Esophagus squamous epithelium (tissue), 5 donors: ENCODE measurements around the gene CNTNAP2. TPM values are rescaled to one million over a fixed set of nuclear protein-coding genes. Genes with fewer than 3 reads are reported as not detected.

Source experiments
- DNase-seq: peaks from one replicate; lab custom pipeline; 2025; lab: John Stamatoyannopoulos, UW
- H3K27ac ChIP-seq, 4 donors: fragments of 200-600 bp; sonication (generic); one replicate each; pipeline ENCODE4 v1.5.1; 2016 to 2019; ENCODE audit warnings: mild to moderate bottlenecking in 1 of 4
- H3K27me3 ChIP-seq, 4 donors: fragments of 200-600 bp; sonication (generic); 1 replicate in 3 of 4; 2 replicates in 1 of 4; pipeline versions ENCODE4 v1.5.1 to v1.6.0; 2017 to 2021; ENCODE audit warnings: antibody characterized with exemption in 1 of 4
- H3K36me3 ChIP-seq, 3 donors: fragments of 200-600 bp; sonication (generic); one replicate each; pipeline ENCODE4 v1.5.1; 2016 to 2019
- H3K4me1 ChIP-seq, 3 donors: fragments of 200-600 bp; sonication (generic); one replicate each; pipeline ENCODE4 v1.5.1; 2017 to 2019
- H3K4me3 ChIP-seq, 4 donors: fragments of 200-600 bp; sonication (generic); 1 replicate in 3 of 4; 2 replicates in 1 of 4; pipeline ENCODE4 v1.5.1; 2016 to 2019; ENCODE audit warnings: mild to moderate bottlenecking in 2 of 4, moderate library complexity in 1 of 4
- H3K9me3 ChIP-seq, 3 donors: fragments of 200-600 bp; sonication (generic); one replicate each; pipeline ENCODE4 v1.5.1; 2016 to 2019
- CTCF ChIP-seq, 6 experiments: fragments of 450-650 bp in 4 of 6; fragments of 200-600 bp in 2 of 6; sonication (generic) in 2 of 6; IDR thresholded peaks; one replicate each; pipeline ENCODE4 v1.5.1; 2016 to 2019; ENCODE audit warnings: antibody characterized with exemption in 6 of 6, mild to moderate bottlenecking in 4 of 6, moderate library complexity in 4 of 6
- POLR2A ChIP-seq, 4 donors: fragments of 450-650 bp; IDR thresholded peaks; one replicate each; pipeline ENCODE4 v1.6.1; 2017; ENCODE audit warnings: antibody characterized with exemption in 4 of 4, mild to moderate bottlenecking in 4 of 4, moderate library complexity in 3 of 4
- WGBS, 2 donors: methylation state at CpG; one replicate each; pipeline ENCODE4 v1.1.5; 2018; 5-methylcytosine and 5-hydroxymethylcytosine counted together
- intact Hi-C: fragments of 100-400 bp; cut with DNase I; formaldehyde crosslinking; loops from one replicate; pipeline ENCODE4 v1.15.0; 2022
- total RNA-seq, 4 donors: library from RNA; depleted of rRNA; stranded (reverse); fragments of >200 nt; gene quantifications; one replicate each; pipeline ENCODE4 v1.1.0, GENCODE V29; 2016
- donor health status: DM: yes; HTN: yes; CAD: no.

CNTNAP2 gene
- total RNA-seq, 4 donors from 2014 or later = 0.95 to 2.3 (median 1.2) TPM

- TF ChIP-seq CTCF (IDR thresholded peaks at IDR 0.05) (no peak), POLR2A (IDR thresholded peaks at IDR 0.05) (no peak)
- DNase-seq = no peak
- no peak overlapping the region for H3K4me3 ChIP-seq
- intact Hi-C loops = no loop called here
- H3K36me3 ChIP-seq = no peaks in the 10 kb centered on the region
- H3K4me1 ChIP-seq = no peaks in the 10 kb centered on the region
- WGBS, 2 donors = 48 to 60% methylated on average over 6 of the region's 6 CpGs
- H3K27ac ChIP-seq = no peak overlapping the region
- no peaks in the 10 kb centered on the region for H3K9me3 ChIP-seq
- H3K27me3 ChIP-seq = no peaks in the 10 kb centered on the region
Measured at GRCh38 chr7:147483634-147484292, 1367.2 kb downstream of the CNTNAP2 start.

GRCh38 chr7:147485660-147486210 lies 1369.1 kb downstream of the CNTNAP2 start:
- H3K36me3 ChIP-seq = no peaks in the 10 kb centered on the region
- no peaks in the 10 kb centered on the region for H3K9me3 ChIP-seq
- TF ChIP-seq POLR2A (IDR thresholded peaks at IDR 0.05) (no peak), CTCF (IDR thresholded peaks at IDR 0.05) (no peak)
- H3K4me3 ChIP-seq = no peak overlapping the region
- no peaks in the 10 kb centered on the region for H3K27me3 ChIP-seq
- no peak for DNase-seq
- no peak overlapping the region for H3K27ac ChIP-seq
- intact Hi-C loops = no loop called here
- H3K4me1 ChIP-seq = no peaks in the 10 kb centered on the region
- WGBS, 2 donors = 50 to 55% methylated on average over 4 of the region's 4 CpGs

GRCh38 chr7:147492606-147493005 lies 1376.0 kb downstream of the CNTNAP2 start:
- Histone ChIP-seq H3K4me1 (no peaks in the 10 kb centered on the region), H3K9me3 (no peaks in the 10 kb centered on the region), H3K27ac (no peak overlapping the region), H3K36me3 (no peaks in the 10 kb centered on the region), H3K27me3 (no peaks in the 10 kb centered on the region), H3K4me3 (no peak overlapping the region)
- TF ChIP-seq POLR2A (IDR thresholded peaks at IDR 0.05) (no peak), CTCF (IDR thresholded peaks at IDR 0.05) (no peak)
- no peak for DNase-seq
- WGBS, 2 donors = 85 to 90% methylated on average over 4 of the region's 4 CpGs
- intact Hi-C loops = no loop called here

GRCh38 chr7:147496209-147496608 lies 1379.6 kb downstream of the CNTNAP2 start:
- Histone ChIP-seq H3K36me3 (no peaks in the 10 kb centered on the region), H3K27ac (no peak overlapping the region), H3K4me3 (no peak overlapping the region), H3K27me3 (no peaks in the 10 kb centered on the region), H3K4me1 (no peaks in the 10 kb centered on the region), H3K9me3 (no peaks in the 10 kb centered on the region)
- no peak for DNase-seq
- 77% methylated on average over 1 of the region's 1 CpG for WGBS, 2 donors
- intact Hi-C loops = no loop called here
- TF ChIP-seq CTCF (IDR thresholded peaks at IDR 0.05) = no peak
- TF ChIP-seq POLR2A (IDR thresholded peaks at IDR 0.05) = no peak

- DNase-seq = no peak
- no peak for TF ChIP-seq POLR2A (IDR thresholded peaks at IDR 0.05)
- no peak for TF ChIP-seq CTCF (IDR thresholded peaks at IDR 0.05)
- Histone ChIP-seq H3K27ac (no peak overlapping the region), H3K4me3 (no peak overlapping the region), H3K27me3 (no peaks in the 10 kb centered on the region), H3K36me3 (no peaks in the 10 kb centered on the region), H3K9me3 (no peaks in the 10 kb centered on the region), H3K4me1 (no peaks in the 10 kb centered on the region)
- WGBS, 2 donors = 0 to 93% methylated on average over 1 of the region's 1 CpG
- intact Hi-C loops = no loop called here
Measured at GRCh38 chr7:147497246-147497645, 1380.6 kb downstream of the CNTNAP2 start.
